GM19455 (cell line): ENCODE measurements around the gene PDLIM4.

Source experiments
- ATAC-seq: cut with Tn5 transposase; IDR thresholded peaks from one replicate; pipeline ENCODE4 v1.9.1; 2021; ENCODE audit not compliant: unreplicated experiment

The PDLIM4 gene

GRCh38 chr5:132280371-132281240 is 23.1 kb downstream of the PDLIM4 start:
- no peak for ATAC-seq

GRCh38 chr5:132281856-132282614 is 24.5 kb downstream of the PDLIM4 start:
- no peak for ATAC-seq

GRCh38 chr5:132283423-132284043 is 26.0 kb downstream of the PDLIM4 start:
- no peak for ATAC-seq

- ATAC-seq, result no peak
Observed at GRCh38 chr5:132289097-132289496, 31.6 kb downstream of the PDLIM4 start.

- ATAC-seq, result no peak
Observed at GRCh38 chr5:132291026-132291425, 33.5 kb downstream of the PDLIM4 start.

- peak; percentile 46 for ATAC-seq
Observed at GRCh38 chr5:132293066-132293991, 35.8 kb downstream of the PDLIM4 start.

- ATAC-seq, result peak; percentile 60
Observed at GRCh38 chr5:132293992-132294727, 36.7 kb downstream of the PDLIM4 start, which contains the start of gene SLC22A4. SLC22A4 (plus strand) TSS chr5:132294394; CDS start chr5:132294617, 223 bp downstream.

GRCh38 chr5:132294728-132295504 is 37.4 kb downstream of the PDLIM4 start:
- peak; percentile 20 for ATAC-seq

- ATAC-seq, result no peak
Observed at GRCh38 chr5:132295505-132296411, 38.3 kb downstream of the PDLIM4 start.

GRCh38 chr5:132296412-132297016 is 39.0 kb downstream of the PDLIM4 start:
- no peak for ATAC-seq

- ATAC-seq, result no peak
Observed at GRCh38 chr5:132297211-132297940, 39.9 kb downstream of the PDLIM4 start.

GRCh38 chr5:132298298-132299212 is 41.1 kb downstream of the PDLIM4 start:
- ATAC-seq, result no peak

GRCh38 chr5:132299917-132300316 is 42.4 kb downstream of the PDLIM4 start:
- ATAC-seq, result no peak

GRCh38 chr5:132300577-132301343 is 43.3 kb downstream of the PDLIM4 start:
- no peak for ATAC-seq
